A673 (cell line): ENCODE measurements around the gene MYO18A. TPM values are rescaled to one million over a fixed set of nuclear protein-coding genes. Genes with fewer than 3 reads are reported as not detected.

ENCODE experiments used
- BruUV-seq: library from RNA; stranded (reverse); fragments of 400-500 nt; replicated peaks from 2 replicates; lab custom pipeline; 2021; lab: Mats Ljungman, UMichigan
- CTCF ChIA-PET: fragments of 300-600 bp; sonication (Branson Sonifier 250); formaldehyde crosslinking; loops from one replicate; lab custom pipeline; 2022; ENCODE audit warnings: antibody characterized with exemption; lab: Charles Lee
- POLR2A ChIA-PET: fragments of 300-600 bp; sonication (Branson Sonifier 250); formaldehyde crosslinking; loops from one replicate; lab custom pipeline; 2022; ENCODE audit warnings: antibody characterized with exemption; ENCODE audit not compliant: low non-redundant PET; lab: Charles Lee
- DNase-seq: peaks from one replicate; pipeline ENCODE4 v3.0.0-alpha.2; 2015; ENCODE audit warnings: low spot score
- H3K27ac ChIP-seq: fragments of 200-600 bp; sonication (generic); 2 replicates; pipeline ENCODE4 v1.5.1; 2016; ENCODE audit warnings: mixed run types, low read depth, mild to moderate bottlenecking, mixed read lengths, antibody characterized with exemption, low read length; ENCODE audit not compliant: poor library complexity, severe bottlenecking
- H3K27me3 ChIP-seq: fragments of 200-600 bp; sonication (generic); replicated peaks from 2 replicates; pipeline ENCODE4 v1.6.1; 2017; ENCODE audit warnings: mixed run types, low read depth, mild to moderate bottlenecking, mixed read lengths, antibody characterized with exemption, low read length; ENCODE audit not compliant: insufficient read depth, poor library complexity
- H3K36me3 ChIP-seq: fragments of 200-600 bp; sonication (generic); 2 replicates; pipeline ENCODE4 v1.6.1; 2016; ENCODE audit warnings: mixed run types, mild to moderate bottlenecking, mixed read lengths, antibody characterized with exemption, low read length; ENCODE audit not compliant: insufficient read depth, poor library complexity, severe bottlenecking
- H3K4me1 ChIP-seq: fragments of 200-600 bp; sonication (generic); 2 replicates; pipeline ENCODE4 v1.6.1; 2017; ENCODE audit warnings: mixed run types, mild to moderate bottlenecking, mixed read lengths, antibody characterized with exemption, low read length; ENCODE audit not compliant: insufficient read depth, poor library complexity, severe bottlenecking
- H3K4me3 ChIP-seq: fragments of 200-600 bp; sonication (generic); 2 replicates; pipeline ENCODE4 v1.5.1; 2016; ENCODE audit warnings: low read depth, mixed run types, mild to moderate bottlenecking, mixed read lengths, low read length; ENCODE audit not compliant: poor library complexity, severe bottlenecking
- H3K9me3 ChIP-seq: fragments of 200-600 bp; sonication (generic); 2 replicates; pipeline ENCODE4 v1.6.1; 2016; ENCODE audit warnings: mixed run types, low read depth, mild to moderate bottlenecking, mixed read lengths, antibody characterized with exemption, low read length; ENCODE audit not compliant: poor library complexity, severe bottlenecking
- CTCF ChIP-seq: fragments of 300-800, 200-600 bp; sonication (generic); conservative IDR thresholded peaks from 2 replicates; pipeline ENCODE4 v1.5.1; 2017; ENCODE audit warnings: low read depth, mild to moderate bottlenecking, antibody characterized with exemption, low read length, moderate library complexity, mixed read lengths
- EZH2 ChIP-seq: fragments of 200-600 bp; sonication (generic); IDR thresholded peaks from 2 replicates; pipeline ENCODE4 v1.6.1; 2017; ENCODE audit warnings: borderline replicate concordance, low read depth, mild to moderate bottlenecking, mixed read lengths, antibody characterized with exemption, low read length; ENCODE audit not compliant: poor library complexity, severe bottlenecking
- intact Hi-C: fragments of 100-400 bp; cut with micrococcal nuclease; formaldehyde crosslinking; loops from one replicate; pipeline ENCODE4 v1.10.0; 2022; ENCODE audit not compliant: unreplicated experiment
- total RNA-seq: library from RNA; stranded (reverse); gene quantifications from 2 replicates; pipeline ENCODE4 v1.2.3, GENCODE V29; 2021

The MYO18A gene
- total RNA-seq, 1 experiment from 2014 or later = 26.6 TPM

- H3K9me3 ChIP-seq = peaks cover 9% of the 10 kb centered on the region
- CTCF ChIA-PET = interaction anchor here (0.7 kb wide), 1 partner anchor 184 kb away, joined by 4 read pairs; no protein-coding TSS in a partner anchor
- no peak for TF ChIP-seq CTCF
- TF ChIP-seq EZH2 = no peak
- H3K4me3 ChIP-seq = no peak overlapping the region
- H3K36me3 ChIP-seq = no peaks in the 10 kb centered on the region
- H3K4me1 ChIP-seq = peaks cover 50% of the 10 kb centered on the region
- BruUV-seq = no TSS peak
- H3K27ac ChIP-seq = peak overlapping the region; percentile 65
- POLR2A ChIA-PET = no interaction called here
- no peaks in the 10 kb centered on the region for H3K27me3 ChIP-seq
- no peak for DNase-seq
- intact Hi-C loops = no loop called here
Observed at GRCh38 chr17:29037739-29038084, 142.5 kb downstream of the MYO18A start.

GRCh38 chr17:29036584-29036983, 143.6 kb downstream of the MYO18A start:
- Histone ChIP-seq H3K9me3 (peaks cover 9% of the 10 kb centered on the region), H3K36me3 (no peaks in the 10 kb centered on the region), H3K4me3 (no peak overlapping the region), H3K27ac (no peak overlapping the region), H3K4me1 (peaks cover 50% of the 10 kb centered on the region), H3K27me3 (no peaks in the 10 kb centered on the region)
- ChIA-PET CTCF (no interaction called here), POLR2A (no interaction called here)
- TF ChIP-seq CTCF (no peak), EZH2 (no peak)
- DNase-seq = no peak
- intact Hi-C loops = no loop called here
- BruUV-seq = no TSS peak

- BruUV-seq = no TSS peak
- TF ChIP-seq EZH2 (no peak), CTCF (no peak)
- no peak overlapping the region for H3K4me3 ChIP-seq
- no peaks in the 10 kb centered on the region for H3K27me3 ChIP-seq
- H3K36me3 ChIP-seq = no peaks in the 10 kb centered on the region
- ChIA-PET POLR2A (no interaction called here), CTCF (no interaction called here)
- peaks cover 9% of the 10 kb centered on the region for H3K9me3 ChIP-seq
- DNase-seq = no peak
- H3K27ac ChIP-seq = no peak overlapping the region
- intact Hi-C loops = no loop called here
- peaks cover 38% of the 10 kb centered on the region for H3K4me1 ChIP-seq
Observed at GRCh38 chr17:29034510-29034909, 145.7 kb downstream of the MYO18A start.
